Muscle of leg (tissue), 11 donors: ENCODE measurements around the gene ARFGEF3. TPM values are rescaled to one million over a fixed set of nuclear protein-coding genes. Genes with fewer than 3 reads are reported as not detected.

Experiments used
- DNase-seq: peaks from one replicate; pipeline ENCODE4 v3.0.0; 2013
- H3K27ac ChIP-seq: one replicate; pipeline ENCODE4 v1.5.1; 2013; ENCODE audit warnings: mild to moderate bottlenecking, low read length, control low read depth
- H3K27me3 ChIP-seq: one replicate; pipeline ENCODE4 v1.6.1; 2013; ENCODE audit warnings: low read length; ENCODE audit not compliant: control insufficient read depth, insufficient read depth
- H3K36me3 ChIP-seq: one replicate; pipeline ENCODE4 v1.6.1; 2013; ENCODE audit warnings: low read length; ENCODE audit not compliant: control insufficient read depth, insufficient read depth
- H3K4me1 ChIP-seq: one replicate; pipeline ENCODE4 v1.6.1; 2013; ENCODE audit warnings: low read length; ENCODE audit not compliant: control insufficient read depth, insufficient read depth
- H3K4me3 ChIP-seq: one replicate; pipeline ENCODE4 v1.5.1; 2013; ENCODE audit warnings: low read length, control low read depth
- H3K9me3 ChIP-seq: replicated peaks from 2 replicates; pipeline ENCODE4 v1.6.1; 2013; ENCODE audit warnings: low read depth, low read length; ENCODE audit not compliant: control insufficient read depth
- WGBS: methylation state at CpG from one replicate; pipeline ENCODE4 v1.1.5; 2013; ENCODE audit warnings: missing lambda C conversion rate; ENCODE audit not compliant: insufficient coverage; 5-methylcytosine and 5-hydroxymethylcytosine counted together
- polyA plus RNA-seq, 8 donors: library from polyadenylated mRNA; unstranded; fragments of 120-200 nt; gene quantifications; one replicate each; pipeline versions ENCODE4 v1.2.1 to v1.2.3, GENCODE V29; 2013; ENCODE audit warnings: inconsistent platforms in 1 of 8, low replicate concordance in 1 of 8; ENCODE audit not compliant: insufficient read length in 8 of 8, insufficient read depth in 1 of 8
- total RNA-seq: library from RNA; stranded (reverse); fragments of 120-200 nt; gene quantifications from one replicate; pipeline ENCODE4 v1.2.4, GENCODE V29; 2013

The ARFGEF3 gene
- total and polyA plus RNA-seq, 9 donors, result 0.21 to 1.6 (median 0.81) TPM

DNA sequence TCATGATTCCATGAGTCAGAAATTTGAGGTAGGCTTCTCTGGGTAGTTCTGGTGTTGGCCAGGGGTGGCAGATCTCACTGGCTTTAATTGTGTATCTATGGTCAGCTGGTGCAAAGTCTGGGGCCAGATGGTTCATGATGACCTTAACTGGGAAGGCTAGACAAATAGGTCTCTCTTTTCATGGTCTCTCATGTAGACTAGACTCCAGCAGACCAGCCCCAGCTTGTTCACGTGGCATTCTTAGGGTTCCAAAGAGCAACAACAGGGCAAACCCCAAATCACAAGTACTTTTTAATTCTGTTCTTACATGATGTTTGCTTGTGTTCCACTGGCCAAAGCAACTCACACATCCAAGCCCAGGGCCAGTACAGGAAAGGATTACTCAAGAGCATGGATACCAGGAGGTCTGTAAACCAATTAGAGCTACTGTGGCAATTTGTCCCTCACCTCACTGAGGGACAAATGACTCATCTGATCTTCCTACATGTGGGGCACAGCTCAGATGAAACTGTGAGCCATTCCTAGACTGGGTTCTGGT lies 136.1 kb downstream of the ARFGEF3 start:
- WGBS, result 80% methylated on average over 1 of the region's 1 CpG
- Histone ChIP-seq H3K4me1 (no peaks in the 10 kb centered on the region), H3K9me3 (no peaks in the 10 kb centered on the region), H3K4me3 (no peak overlapping the region), H3K27ac (no peak overlapping the region), H3K36me3 (no peaks in the 10 kb centered on the region), H3K27me3 (no peaks in the 10 kb centered on the region)
- no peak for DNase-seq

- H3K27ac ChIP-seq, result no peak overlapping the region
- no peaks in the 10 kb centered on the region for H3K36me3 ChIP-seq
- WGBS, result no CpG with 5 or more reads among the region's 4 CpGs
- H3K27me3 ChIP-seq, result no peaks in the 10 kb centered on the region
- no peak for DNase-seq
- H3K4me3 ChIP-seq, result no peak overlapping the region
- no peaks in the 10 kb centered on the region for H3K4me1 ChIP-seq
- H3K9me3 ChIP-seq, result no peaks in the 10 kb centered on the region
Observed at GRCh38 chr6:138300469-138300868, 138.7 kb downstream of the ARFGEF3 start.

DNA sequence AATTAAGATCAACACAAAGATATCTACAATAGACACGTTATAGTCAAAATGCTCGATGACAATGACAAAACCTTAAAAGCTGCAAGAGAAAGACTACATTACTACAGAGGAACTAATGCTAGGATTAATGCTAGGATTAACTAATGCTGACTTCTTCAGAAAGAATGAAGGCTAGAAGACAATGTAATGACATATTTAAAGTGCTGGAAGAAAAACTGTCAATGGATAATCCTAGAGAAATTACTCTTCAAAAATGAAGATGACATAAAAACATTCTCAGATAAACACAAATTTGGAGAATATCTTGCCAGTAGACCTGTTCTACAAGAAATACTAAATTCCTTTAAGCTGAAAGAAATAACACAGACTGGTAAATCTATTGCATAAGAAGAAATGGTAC lies 140.8 kb downstream of the ARFGEF3 start:
- no peaks in the 10 kb centered on the region for H3K27me3 ChIP-seq
- WGBS, result no CpG with 5 or more reads among the region's 2 CpGs
- no peaks in the 10 kb centered on the region for H3K9me3 ChIP-seq
- no peaks in the 10 kb centered on the region for H3K36me3 ChIP-seq
- no peak for DNase-seq
- no peak overlapping the region for H3K4me3 ChIP-seq
- no peak overlapping the region for H3K27ac ChIP-seq
- no peaks in the 10 kb centered on the region for H3K4me1 ChIP-seq

DNA sequence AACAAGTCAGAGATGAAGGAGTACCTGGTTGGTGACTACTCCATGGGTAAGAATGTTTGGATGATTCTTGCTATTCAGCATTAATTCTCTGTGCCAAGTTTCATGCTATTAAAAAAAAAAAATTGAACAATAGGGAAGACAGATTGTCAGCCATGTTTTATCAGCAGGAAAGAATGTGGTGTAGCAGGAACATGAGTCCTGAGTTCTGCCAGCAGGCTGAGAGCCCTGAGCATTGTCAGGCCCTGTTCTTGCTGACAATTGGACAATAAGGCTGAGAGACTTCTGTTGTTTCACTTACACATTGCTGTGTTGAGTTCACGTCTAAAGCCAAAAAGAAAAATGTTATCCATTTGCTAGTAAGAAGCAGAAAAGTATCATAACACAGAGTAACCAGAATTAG lies 145.6 kb downstream of the ARFGEF3 start:
- H3K36me3 ChIP-seq, result no peaks in the 10 kb centered on the region
- H3K4me3 ChIP-seq, result no peak overlapping the region
- H3K27ac ChIP-seq, result no peak overlapping the region
- no peaks in the 10 kb centered on the region for H3K4me1 ChIP-seq
- H3K27me3 ChIP-seq, result no peaks in the 10 kb centered on the region
- DNase-seq, result peak; percentile 27
- WGBS, result no CpG with 5 or more reads among the region's 1 CpG
- H3K9me3 ChIP-seq, result no peaks in the 10 kb centered on the region

DNA sequence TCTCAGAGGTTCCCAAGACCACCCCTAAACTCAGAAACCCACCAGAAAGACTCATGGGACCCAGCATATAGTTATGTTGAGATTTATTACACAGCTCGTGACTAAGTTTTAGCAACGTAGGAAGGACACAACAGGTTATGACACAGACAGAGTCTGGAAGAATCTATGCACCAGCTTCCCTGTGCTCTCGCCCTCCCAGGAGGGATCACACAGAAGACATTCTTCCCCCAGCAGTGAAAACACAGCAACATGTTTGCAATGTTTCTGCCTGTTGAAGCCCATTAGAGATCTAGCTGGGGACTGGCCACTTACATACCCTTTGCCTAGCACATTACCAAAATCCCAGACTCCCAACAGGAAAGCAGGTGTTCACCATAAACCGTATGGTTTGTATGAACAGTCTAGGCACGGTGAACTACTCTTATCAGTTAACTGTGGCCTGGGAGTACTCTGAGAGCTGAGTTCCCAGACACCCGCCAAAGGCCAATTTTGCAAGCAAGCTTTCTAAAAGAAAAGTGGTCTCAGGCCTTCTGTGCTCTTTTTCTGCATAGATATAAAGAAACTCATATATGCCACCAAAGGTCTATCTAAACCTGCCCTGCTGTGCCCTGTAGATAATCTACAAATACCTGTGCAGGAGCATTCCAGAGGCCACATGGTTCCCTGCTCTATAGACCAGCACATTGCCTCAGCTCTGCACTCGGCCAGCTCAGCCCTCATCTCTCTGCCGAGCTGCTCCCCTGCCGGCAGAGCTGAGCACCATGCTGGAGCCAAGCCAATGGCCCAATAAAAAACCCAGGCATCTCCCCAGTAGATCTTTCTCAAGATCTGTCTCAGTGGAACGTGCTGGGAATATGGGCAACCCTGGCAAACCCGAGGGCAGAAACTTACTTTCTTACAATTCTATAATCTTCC lies 146.3 kb downstream of the ARFGEF3 start:
- Histone ChIP-seq H3K27me3 (no peaks in the 10 kb centered on the region), H3K4me3 (no peak overlapping the region), H3K27ac (no peak overlapping the region), H3K4me1 (no peaks in the 10 kb centered on the region), H3K36me3 (no peaks in the 10 kb centered on the region), H3K9me3 (no peaks in the 10 kb centered on the region)
- DNase-seq, result no peak
- 61% methylated on average over 5 of the region's 11 CpGs for WGBS

- no peak overlapping the region for H3K27ac ChIP-seq
- no peak for DNase-seq
- no peaks in the 10 kb centered on the region for H3K4me1 ChIP-seq
- H3K27me3 ChIP-seq, result no peaks in the 10 kb centered on the region
- WGBS, result 83% methylated on average over 1 of the region's 1 CpG
- H3K4me3 ChIP-seq, result no peak overlapping the region
- H3K9me3 ChIP-seq, result no peaks in the 10 kb centered on the region
- no peaks in the 10 kb centered on the region for H3K36me3 ChIP-seq
Observed at GRCh38 chr6:138308731-138309110, 147.0 kb downstream of the ARFGEF3 start.

GRCh38 chr6:138309695-138310094 lies 148.0 kb downstream of the ARFGEF3 start:
- no peak for DNase-seq
- no peaks in the 10 kb centered on the region for H3K27me3 ChIP-seq
- no peaks in the 10 kb centered on the region for H3K9me3 ChIP-seq
- no CpG with 5 or more reads among the region's 1 CpG for WGBS
- H3K36me3 ChIP-seq, result no peaks in the 10 kb centered on the region
- H3K4me3 ChIP-seq, result no peak overlapping the region
- H3K4me1 ChIP-seq, result no peaks in the 10 kb centered on the region
- no peak overlapping the region for H3K27ac ChIP-seq

- no peak overlapping the region for H3K4me3 ChIP-seq
- H3K27me3 ChIP-seq, result no peaks in the 10 kb centered on the region
- WGBS, result 39% methylated on average over 2 of the region's 3 CpGs
- H3K27ac ChIP-seq, result no peak overlapping the region
- no peaks in the 10 kb centered on the region for H3K4me1 ChIP-seq
- peak; percentile 8 for DNase-seq
- H3K9me3 ChIP-seq, result no peaks in the 10 kb centered on the region
- no peaks in the 10 kb centered on the region for H3K36me3 ChIP-seq
Observed at GRCh38 chr6:138310294-138310693, 148.6 kb downstream of the ARFGEF3 start.

DNA sequence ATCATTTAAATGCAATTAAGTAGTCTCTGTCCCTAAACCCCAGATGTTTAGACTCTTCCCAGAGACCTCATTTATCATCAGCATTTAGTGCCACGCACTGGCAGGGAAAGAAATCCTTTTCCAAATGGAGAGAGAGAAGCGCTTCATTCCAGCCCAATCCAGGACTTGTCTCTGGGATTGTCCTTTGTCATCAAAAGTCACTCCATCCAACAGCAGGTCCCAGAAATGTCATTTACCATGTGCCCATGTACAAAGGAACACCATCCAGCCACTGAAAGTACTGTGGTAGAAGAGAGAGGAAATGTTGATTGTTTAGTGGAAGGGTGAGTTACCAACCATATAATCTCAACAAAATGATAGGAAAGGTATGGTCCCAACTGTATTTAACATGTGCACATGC lies 149.1 kb downstream of the ARFGEF3 start:
- no CpG with 5 or more reads among the region's 2 CpGs for WGBS

GRCh38 chr6:138311268-138311667 lies 149.5 kb downstream of the ARFGEF3 start:
- no peaks in the 10 kb centered on the region for H3K4me1 ChIP-seq
- H3K4me3 ChIP-seq, result no peak overlapping the region
- DNase-seq, result no peak
- 76% methylated on average over 7 of the region's 13 CpGs for WGBS
- no peak overlapping the region for H3K27ac ChIP-seq
- H3K36me3 ChIP-seq, result no peaks in the 10 kb centered on the region
- no peaks in the 10 kb centered on the region for H3K9me3 ChIP-seq
- H3K27me3 ChIP-seq, result no peaks in the 10 kb centered on the region

More for the DNA sequence above, 149.1 kb downstream of the ARFGEF3 start:
- H3K36me3 ChIP-seq, result no peaks in the 10 kb centered on the region
- H3K27ac ChIP-seq, result no peak overlapping the region
- H3K4me3 ChIP-seq, result no peak overlapping the region
- no peak for DNase-seq
- no peaks in the 10 kb centered on the region for H3K9me3 ChIP-seq
- no peaks in the 10 kb centered on the region for H3K27me3 ChIP-seq
- H3K4me1 ChIP-seq, result no peaks in the 10 kb centered on the region
